HEK293 (cell line): ENCODE measurements around the gene FRAS1.

ENCODE experiments used
- ZNF174 ChIP-seq: fragments of 450-650 bp; formaldehyde crosslinking; IDR thresholded peaks from 2 replicates; pipeline ENCODE4 v1.5.0; 2017; ENCODE audit warnings: missing biosample characterization, mild to moderate bottlenecking, missing genetic modification characterization
- TF ChIP-seq, protein P1 (sequence below): fragments of 450-650 bp; formaldehyde crosslinking; IDR thresholded peaks from 2 replicates; pipeline ENCODE4 v1.5.1; 2016; ENCODE audit warnings: missing biosample characterization, missing genetic modification characterization
- TF ChIP-seq, protein P2 (sequence below): fragments of 450-650 bp; formaldehyde crosslinking; IDR thresholded peaks from 2 replicates; pipeline ENCODE4 v1.5.1; 2016; ENCODE audit warnings: missing biosample characterization, missing genetic modification characterization
- TF ChIP-seq, protein P3 (sequence below): fragments of 450-650 bp; formaldehyde crosslinking; IDR thresholded peaks from 2 replicates; pipeline ENCODE4 v1.5.1; 2016; ENCODE audit warnings: missing biosample characterization, missing genetic modification characterization

DNA sequence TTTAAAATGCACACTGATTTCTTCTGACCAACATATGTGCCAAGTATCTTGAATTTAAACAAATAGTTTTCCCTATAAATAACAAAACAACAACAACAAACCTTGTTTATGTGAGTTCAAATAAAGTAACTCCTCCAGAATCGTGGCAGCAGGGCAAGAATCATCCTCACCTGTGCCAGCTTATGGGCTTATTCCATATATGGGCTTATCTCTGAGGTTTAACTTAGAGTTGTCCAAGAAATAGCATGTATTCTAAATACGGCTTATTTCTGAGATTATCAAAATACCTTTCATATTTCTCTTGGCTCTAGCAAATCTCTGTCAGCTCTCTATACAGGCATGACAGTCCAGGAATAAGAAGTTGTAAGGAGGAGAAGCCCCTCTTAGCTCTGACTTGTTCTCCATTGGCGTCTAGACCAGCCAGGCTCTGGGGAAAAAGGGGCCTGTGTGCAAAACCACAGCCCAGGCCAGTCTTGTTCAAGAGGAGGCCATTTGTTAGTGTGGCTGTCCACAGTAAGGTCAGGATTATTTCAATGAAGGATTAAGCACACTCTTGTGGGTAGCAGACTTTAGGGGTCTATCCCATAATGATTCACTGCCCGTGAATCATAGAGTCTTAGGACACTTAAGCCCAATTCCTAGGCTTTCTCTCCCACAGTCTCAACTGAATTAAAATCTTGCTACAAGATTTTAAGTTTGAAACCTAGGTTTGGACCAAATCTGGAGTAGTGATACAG is 63.2 kb downstream of the FRAS1 start:
- TF ChIP-seq, protein P1, sequence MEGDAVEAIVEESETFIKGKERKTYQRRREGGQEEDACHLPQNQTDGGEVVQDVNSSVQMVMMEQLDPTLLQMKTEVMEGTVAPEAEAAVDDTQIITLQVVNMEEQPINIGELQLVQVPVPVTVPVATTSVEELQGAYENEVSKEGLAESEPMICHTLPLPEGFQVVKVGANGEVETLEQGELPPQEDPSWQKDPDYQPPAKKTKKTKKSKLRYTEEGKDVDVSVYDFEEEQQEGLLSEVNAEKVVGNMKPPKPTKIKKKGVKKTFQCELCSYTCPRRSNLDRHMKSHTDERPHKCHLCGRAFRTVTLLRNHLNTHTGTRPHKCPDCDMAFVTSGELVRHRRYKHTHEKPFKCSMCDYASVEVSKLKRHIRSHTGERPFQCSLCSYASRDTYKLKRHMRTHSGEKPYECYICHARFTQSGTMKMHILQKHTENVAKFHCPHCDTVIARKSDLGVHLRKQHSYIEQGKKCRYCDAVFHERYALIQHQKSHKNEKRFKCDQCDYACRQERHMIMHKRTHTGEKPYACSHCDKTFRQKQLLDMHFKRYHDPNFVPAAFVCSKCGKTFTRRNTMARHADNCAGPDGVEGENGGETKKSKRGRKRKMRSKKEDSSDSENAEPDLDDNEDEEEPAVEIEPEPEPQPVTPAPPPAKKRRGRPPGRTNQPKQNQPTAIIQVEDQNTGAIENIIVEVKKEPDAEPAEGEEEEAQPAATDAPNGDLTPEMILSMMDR (tag by site-specific recombination) = no peak
- TF ChIP-seq, protein P2, sequence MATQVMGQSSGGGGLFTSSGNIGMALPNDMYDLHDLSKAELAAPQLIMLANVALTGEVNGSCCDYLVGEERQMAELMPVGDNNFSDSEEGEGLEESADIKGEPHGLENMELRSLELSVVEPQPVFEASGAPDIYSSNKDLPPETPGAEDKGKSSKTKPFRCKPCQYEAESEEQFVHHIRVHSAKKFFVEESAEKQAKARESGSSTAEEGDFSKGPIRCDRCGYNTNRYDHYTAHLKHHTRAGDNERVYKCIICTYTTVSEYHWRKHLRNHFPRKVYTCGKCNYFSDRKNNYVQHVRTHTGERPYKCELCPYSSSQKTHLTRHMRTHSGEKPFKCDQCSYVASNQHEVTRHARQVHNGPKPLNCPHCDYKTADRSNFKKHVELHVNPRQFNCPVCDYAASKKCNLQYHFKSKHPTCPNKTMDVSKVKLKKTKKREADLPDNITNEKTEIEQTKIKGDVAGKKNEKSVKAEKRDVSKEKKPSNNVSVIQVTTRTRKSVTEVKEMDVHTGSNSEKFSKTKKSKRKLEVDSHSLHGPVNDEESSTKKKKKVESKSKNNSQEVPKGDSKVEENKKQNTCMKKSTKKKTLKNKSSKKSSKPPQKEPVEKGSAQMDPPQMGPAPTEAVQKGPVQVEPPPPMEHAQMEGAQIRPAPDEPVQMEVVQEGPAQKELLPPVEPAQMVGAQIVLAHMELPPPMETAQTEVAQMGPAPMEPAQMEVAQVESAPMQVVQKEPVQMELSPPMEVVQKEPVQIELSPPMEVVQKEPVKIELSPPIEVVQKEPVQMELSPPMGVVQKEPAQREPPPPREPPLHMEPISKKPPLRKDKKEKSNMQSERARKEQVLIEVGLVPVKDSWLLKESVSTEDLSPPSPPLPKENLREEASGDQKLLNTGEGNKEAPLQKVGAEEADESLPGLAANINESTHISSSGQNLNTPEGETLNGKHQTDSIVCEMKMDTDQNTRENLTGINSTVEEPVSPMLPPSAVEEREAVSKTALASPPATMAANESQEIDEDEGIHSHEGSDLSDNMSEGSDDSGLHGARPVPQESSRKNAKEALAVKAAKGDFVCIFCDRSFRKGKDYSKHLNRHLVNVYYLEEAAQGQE = no peak
- TF ChIP-seq ZNF174 (tag by site-specific recombination) = no peak
- TF ChIP-seq, protein P3, sequence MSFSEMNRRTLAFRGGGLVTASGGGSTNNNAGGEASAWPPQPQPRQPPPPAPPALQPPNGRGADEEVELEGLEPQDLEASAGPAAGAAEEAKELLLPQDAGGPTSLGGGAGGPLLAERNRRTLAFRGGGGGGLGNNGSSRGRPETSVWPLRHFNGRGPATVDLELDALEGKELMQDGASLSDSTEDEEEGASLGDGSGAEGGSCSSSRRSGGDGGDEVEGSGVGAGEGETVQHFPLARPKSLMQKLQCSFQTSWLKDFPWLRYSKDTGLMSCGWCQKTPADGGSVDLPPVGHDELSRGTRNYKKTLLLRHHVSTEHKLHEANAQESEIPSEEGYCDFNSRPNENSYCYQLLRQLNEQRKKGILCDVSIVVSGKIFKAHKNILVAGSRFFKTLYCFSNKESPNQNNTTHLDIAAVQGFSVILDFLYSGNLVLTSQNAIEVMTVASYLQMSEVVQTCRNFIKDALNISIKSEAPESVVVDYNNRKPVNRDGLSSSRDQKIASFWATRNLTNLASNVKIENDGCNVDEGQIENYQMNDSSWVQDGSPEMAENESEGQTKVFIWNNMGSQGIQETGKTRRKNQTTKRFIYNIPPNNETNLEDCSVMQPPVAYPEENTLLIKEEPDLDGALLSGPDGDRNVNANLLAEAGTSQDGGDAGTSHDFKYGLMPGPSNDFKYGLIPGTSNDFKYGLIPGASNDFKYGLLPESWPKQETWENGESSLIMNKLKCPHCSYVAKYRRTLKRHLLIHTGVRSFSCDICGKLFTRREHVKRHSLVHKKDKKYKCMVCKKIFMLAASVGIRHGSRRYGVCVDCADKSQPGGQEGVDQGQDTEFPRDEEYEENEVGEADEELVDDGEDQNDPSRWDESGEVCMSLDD = no peak
